OCI-LY7 (cell line): ENCODE data around the gene SLC4A5. TPM values are rescaled to one million over a fixed set of nuclear protein-coding genes. Genes with fewer than 3 reads are reported as not detected.

Source experiments
- BruUV-seq: library from RNA; stranded (reverse); fragments of 400-500 nt; replicated peaks from 2 replicates; lab custom pipeline; 2021; lab: Mats Ljungman, UMichigan
- CTCF ChIA-PET: fragments of 300-600 bp; sonication (Branson Sonifier 250); formaldehyde crosslinking; loops from one replicate; lab custom pipeline; 2022; ENCODE audit warnings: antibody characterized with exemption; ENCODE audit not compliant: unreplicated experiment; lab: Charles Lee
- POLR2A ChIA-PET: fragments of 300-600 bp; sonication (Branson Sonifier 250); formaldehyde crosslinking; loops from one replicate; lab custom pipeline; 2022; ENCODE audit warnings: antibody characterized with exemption; lab: Charles Lee
- DNase-seq: peaks from one replicate; pipeline ENCODE4 v3.0.0-alpha.2; 2015; ENCODE audit warnings: low spot score
- H2AFZ ChIP-seq: fragments of 200-600 bp; sonication (generic), shearing (Covaris generic); 2 replicates; pipeline ENCODE4 v1.6.1; 2014; ENCODE audit warnings: mild to moderate bottlenecking, antibody characterized with exemption, low read length, moderate library complexity
- H3K27ac ChIP-seq: fragments of 200-600 bp; sonication (generic); 2 replicates; pipeline ENCODE4 v1.5.1; 2014; ENCODE audit warnings: mixed run types, low read depth, mild to moderate bottlenecking, moderate library complexity, low read length, inconsistent platforms; ENCODE audit not compliant: poor library complexity, severe bottlenecking
- H3K36me3 ChIP-seq: fragments of 200-600 bp; sonication (generic); 2 replicates; pipeline ENCODE4 v1.6.1; 2014; ENCODE audit warnings: mild to moderate bottlenecking, antibody characterized with exemption, low read length, moderate library complexity, mixed read lengths; ENCODE audit not compliant: insufficient read depth
- H3K4me1 ChIP-seq: fragments of 200-600 bp; sonication (generic); 2 replicates; pipeline ENCODE4 v1.5.1; 2014; ENCODE audit warnings: mild to moderate bottlenecking, low read length; ENCODE audit not compliant: insufficient read depth, poor library complexity, severe bottlenecking
- H3K4me2 ChIP-seq: fragments of 200-600 bp; sonication (generic); 2 replicates; pipeline ENCODE4 v1.6.1; 2014; ENCODE audit warnings: mild to moderate bottlenecking, low read length
- H3K4me3 ChIP-seq: fragments of 200-600 bp; sonication (generic); 2 replicates; pipeline ENCODE4 v1.5.1; 2014; ENCODE audit warnings: mild to moderate bottlenecking, low read depth, low read length; ENCODE audit not compliant: poor library complexity, severe bottlenecking
- H3K79me2 ChIP-seq: fragments of 200-600 bp; sonication (generic); 2 replicates; pipeline ENCODE4 v1.6.1; 2016; ENCODE audit warnings: low read depth, mild to moderate bottlenecking, low read length, moderate library complexity, mixed read lengths; ENCODE audit not compliant: insufficient read depth
- H3K9me2 ChIP-seq: fragments of 200-600 bp; sonication (generic); 2 replicates; pipeline ENCODE4 v1.6.1; 2016; ENCODE audit warnings: mild to moderate bottlenecking, low read length, mixed read lengths; ENCODE audit not compliant: insufficient read depth
- H3K9me3 ChIP-seq: fragments of 200-600 bp; sonication (generic); 2 replicates; pipeline ENCODE4 v1.6.1; 2014; ENCODE audit warnings: mild to moderate bottlenecking, mixed run types, low read length, mixed read lengths
- H4K20me1 ChIP-seq: fragments of 200-600 bp; sonication (generic); 2 replicates; pipeline ENCODE4 v1.6.1; 2014; ENCODE audit warnings: mild to moderate bottlenecking, antibody characterized with exemption, low read length, moderate library complexity, mixed read lengths; ENCODE audit not compliant: insufficient read depth
- CTCF ChIP-seq: fragments of 200-600 bp; sonication (generic); conservative IDR thresholded peaks from 2 replicates; pipeline ENCODE4 v1.5.1; 2014; ENCODE audit warnings: mild to moderate bottlenecking, antibody characterized with exemption, low read length, moderate library complexity, mixed read lengths
- EZH2phosphoT487 ChIP-seq: fragments of 200-600 bp; sonication (generic); IDR thresholded peaks from 2 replicates; pipeline ENCODE4 v1.6.1; 2018; ENCODE audit warnings: low read depth, borderline replicate concordance, mild to moderate bottlenecking, mixed run types, antibody characterized with exemption, low read length, moderate library complexity, mixed read lengths
- intact Hi-C: fragments of 100-400 bp; cut with micrococcal nuclease; formaldehyde crosslinking; loops from one replicate; pipeline ENCODE4 v1.10.0; 2022; ENCODE audit not compliant: unreplicated experiment
- total RNA-seq, 2 experiments: library from RNA; depleted of rRNA in 1 of 2; stranded (reverse); fragments of >200 nt in 1 of 2; shearing (Covaris generic) in 1 of 2; gene quantifications; 2 replicates each; pipeline ENCODE4 v1.2.3, GENCODE V29; 2014 to 2022

SLC4A5 gene
- total RNA-seq, 2 experiments from 2014 or later, result 1.2 to 7.0 TPM

- Histone ChIP-seq H3K4me1 (peaks cover 66% of the 10 kb centered on the region), H3K79me2 (peaks cover 51% of the 10 kb centered on the region), H3K9me2 (no peaks in the 10 kb centered on the region), H3K27ac (peak overlapping the region; percentile 90), H2AFZ (no peak overlapping the region; the same call in 1 of the 2 replicates), H3K36me3 (peaks cover 36% of the 10 kb centered on the region), H3K9me3 (peaks cover 15% of the 10 kb centered on the region; the same call in 1 of the 2 replicates), H4K20me1 (peaks cover 19% of the 10 kb centered on the region), H3K4me2 (peak overlapping the region; percentile 39), H3K4me3 (peak overlapping the region; percentile 84)
- TF ChIP-seq EZH2phosphoT487, result no peak
- peak; percentile 67 for TF ChIP-seq CTCF
- CTCF ChIA-PET, result interaction anchor here (1.0 to 1.5 kb wide), 2 partner anchors 13 to 20 kb away, joined by 3 to 8 read pairs; partner anchors contain the start of gene MTHFD2
- peak; percentile 86 for DNase-seq
- intact Hi-C loops, result no loop called here
- POLR2A ChIA-PET, result interaction anchor here (0.6 to 5.8 kb wide), 13 partner anchors 10 to 432 kb away, joined by 3 to 118 read pairs (median 5); partner anchors contain the start of gene MTHFD2
- BruUV-seq, result TSS peak; percentile 91
Observed at GRCh38 chr2:74179063-74179865, 164.0 kb downstream of the SLC4A5 start.

GRCh38 chr2:74178211-74179062 is 164.8 kb downstream of the SLC4A5 start, which contains the start of gene MOB1A:
Gene MOB1A, minus strand, starts transcription at chr2:74178879. Its CDS starts 205 bp downstream, at chr2:74178674.
- intact Hi-C loops, result loop anchor here (1.0 kb wide), 1 partner anchor 21 kb away; no protein-coding TSS in a partner anchor
- H3K4me3 ChIP-seq, result peak within 1 kb of the TSS; percentile 84
- H4K20me1 ChIP-seq, result peaks cover 19% of the 10 kb centered on the region
- H3K9me2 ChIP-seq, result no peaks in the 10 kb centered on the region
- TF ChIP-seq EZH2phosphoT487, result no peak
- no peak for TF ChIP-seq CTCF
- H3K4me1 ChIP-seq, result peaks cover 59% of the 10 kb centered on the region
- peak within 1 kb of the TSS; percentile 87 for H3K4me2 ChIP-seq
- H3K27ac ChIP-seq, result peak within 1 kb of the TSS; percentile 90
- peaks cover 16% of the 10 kb centered on the region; the same call in 1 of the 2 replicates for H3K9me3 ChIP-seq
- CTCF ChIA-PET, result interaction anchor here (0.6 to 1.5 kb wide), 4 partner anchors 13 to 97 kb away, joined by 3 to 8 read pairs (median 4); partner anchors contain the start of gene MTHFD2
- BruUV-seq, result no TSS peak
- peaks cover 58% of the 10 kb centered on the region for H3K79me2 ChIP-seq
- POLR2A ChIA-PET, result interaction anchor here (0.6 to 5.8 kb wide), 17 partner anchors 9 to 431 kb away, joined by 3 to 118 read pairs (median 5); partner anchors contain the start of gene MTHFD2
- peak; percentile 100 for DNase-seq
- H2AFZ ChIP-seq, result peak within 1 kb of the TSS; percentile 22; the same call in 1 of the 2 replicates
- H3K36me3 ChIP-seq, result peaks cover 42% of the 10 kb centered on the region
